Left ventricle myocardium inferior (tissue), 1 donor: ENCODE measurements around the gene FAIM2. TPM values are rescaled to one million over a fixed set of nuclear protein-coding genes. Genes with fewer than 3 reads are reported as not detected.

Source experiments
- DNase-seq: peaks from one replicate; pipeline ENCODE4 v3.0.0-alpha.2; 2020
- H3K27ac ChIP-seq: fragments of 200-600 bp; replicated peaks from 2 replicates; pipeline ENCODE4 v1.8.0; 2021
- H3K27me3 ChIP-seq: fragments of 200-600 bp; 2 replicates; pipeline ENCODE4 v1.8.0; 2021; ENCODE audit warnings: low read depth
- H3K36me3 ChIP-seq: fragments of 200-600 bp; 2 replicates; pipeline ENCODE4 v1.8.0; 2021
- H3K4me1 ChIP-seq: fragments of 200-600 bp; 2 replicates; pipeline ENCODE4 v1.8.0; 2021
- H3K4me3 ChIP-seq: fragments of 200-600 bp; 2 replicates; pipeline ENCODE4 v1.8.0; 2021; ENCODE audit warnings: mild to moderate bottlenecking, moderate library complexity
- H3K9me3 ChIP-seq: fragments of 200-600 bp; replicated peaks from 2 replicates; pipeline ENCODE4 v1.8.0; 2021
- intact Hi-C: fragments of 100-400 bp; cut with micrococcal nuclease; formaldehyde crosslinking; loops from one replicate; pipeline ENCODE4 v1.11.0; 2022
- total RNA-seq: library from RNA; stranded (reverse); fragmentation: NEBNext Ultra II Directional; extraction: Animal tissue kit (Norgen Biotek cat#: 25700); gene quantifications from one replicate; pipeline ENCODE4 v1.2.1, GENCODE V29; 2021
- TF ChIP-seq, protein P1 (sequence below): fragments of 200-600 bp; IDR thresholded peaks from 2 replicates; pipeline ENCODE4 v1.8.0; 2021; ENCODE audit warnings: antibody characterized with exemption, mild to moderate bottlenecking, borderline replicate concordance
- donor health status: DM: no; HTN: yes; CAD: no; lungs with severe emphysema.

FAIM2 gene
- total RNA-seq, 1 donor from 2014 or later, result 7.4 TPM

GRCh38 chr12:49899286-49899843, 4.3 kb downstream of the FAIM2 start:
- intact Hi-C loops, result no loop called here
- no peak overlapping the region for H3K4me3 ChIP-seq
- H3K9me3 ChIP-seq, result no peaks in the 10 kb centered on the region
- H3K4me1 ChIP-seq, result peaks cover 12% of the 10 kb centered on the region
- H3K27me3 ChIP-seq, result peaks cover 75% of the 10 kb centered on the region
- no peaks in the 10 kb centered on the region for H3K36me3 ChIP-seq
- TF ChIP-seq, protein P1, sequence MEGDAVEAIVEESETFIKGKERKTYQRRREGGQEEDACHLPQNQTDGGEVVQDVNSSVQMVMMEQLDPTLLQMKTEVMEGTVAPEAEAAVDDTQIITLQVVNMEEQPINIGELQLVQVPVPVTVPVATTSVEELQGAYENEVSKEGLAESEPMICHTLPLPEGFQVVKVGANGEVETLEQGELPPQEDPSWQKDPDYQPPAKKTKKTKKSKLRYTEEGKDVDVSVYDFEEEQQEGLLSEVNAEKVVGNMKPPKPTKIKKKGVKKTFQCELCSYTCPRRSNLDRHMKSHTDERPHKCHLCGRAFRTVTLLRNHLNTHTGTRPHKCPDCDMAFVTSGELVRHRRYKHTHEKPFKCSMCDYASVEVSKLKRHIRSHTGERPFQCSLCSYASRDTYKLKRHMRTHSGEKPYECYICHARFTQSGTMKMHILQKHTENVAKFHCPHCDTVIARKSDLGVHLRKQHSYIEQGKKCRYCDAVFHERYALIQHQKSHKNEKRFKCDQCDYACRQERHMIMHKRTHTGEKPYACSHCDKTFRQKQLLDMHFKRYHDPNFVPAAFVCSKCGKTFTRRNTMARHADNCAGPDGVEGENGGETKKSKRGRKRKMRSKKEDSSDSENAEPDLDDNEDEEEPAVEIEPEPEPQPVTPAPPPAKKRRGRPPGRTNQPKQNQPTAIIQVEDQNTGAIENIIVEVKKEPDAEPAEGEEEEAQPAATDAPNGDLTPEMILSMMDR, result no peak
- H3K27ac ChIP-seq, result no peak overlapping the region
- no peak for DNase-seq

DNA sequence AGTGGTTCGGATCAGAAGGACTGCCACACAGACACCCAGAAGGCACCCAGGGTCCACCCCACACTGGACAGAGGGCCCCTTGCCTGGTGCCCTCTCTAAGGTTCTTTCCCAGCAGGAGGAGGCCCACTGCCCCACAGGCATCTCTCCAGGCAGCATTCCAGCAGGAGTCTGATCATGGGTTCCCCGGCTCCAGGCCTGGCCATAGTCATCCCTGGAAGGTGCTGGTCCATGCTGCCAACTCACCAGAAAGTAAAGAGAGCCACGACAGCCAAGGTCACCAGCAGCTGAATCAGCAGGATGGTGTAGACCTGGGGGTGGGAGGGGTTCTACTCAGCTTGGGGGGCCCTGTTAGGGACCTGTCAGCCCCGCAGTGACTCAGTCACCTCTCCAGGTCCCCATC, 6.4 kb downstream of the FAIM2 start:
- Histone ChIP-seq H3K9me3 (no peaks in the 10 kb centered on the region), H3K27ac (no peak overlapping the region), H3K4me1 (no peaks in the 10 kb centered on the region), H3K4me3 (no peak overlapping the region), H3K36me3 (no peaks in the 10 kb centered on the region), H3K27me3 (peaks cover 57% of the 10 kb centered on the region)
- TF ChIP-seq, protein P1, result no peak
- intact Hi-C loops, result no loop called here
- DNase-seq, result no peak

GRCh38 chr12:49895773-49896172, 7.9 kb downstream of the FAIM2 start:
- no peaks in the 10 kb centered on the region for H3K9me3 ChIP-seq
- no peak overlapping the region for H3K27ac ChIP-seq
- H3K4me1 ChIP-seq, result no peaks in the 10 kb centered on the region
- H3K36me3 ChIP-seq, result no peaks in the 10 kb centered on the region
- DNase-seq, result no peak
- intact Hi-C loops, result no loop called here
- H3K27me3 ChIP-seq, result peaks cover 52% of the 10 kb centered on the region
- TF ChIP-seq, protein P1, result no peak
- H3K4me3 ChIP-seq, result no peak overlapping the region

DNA sequence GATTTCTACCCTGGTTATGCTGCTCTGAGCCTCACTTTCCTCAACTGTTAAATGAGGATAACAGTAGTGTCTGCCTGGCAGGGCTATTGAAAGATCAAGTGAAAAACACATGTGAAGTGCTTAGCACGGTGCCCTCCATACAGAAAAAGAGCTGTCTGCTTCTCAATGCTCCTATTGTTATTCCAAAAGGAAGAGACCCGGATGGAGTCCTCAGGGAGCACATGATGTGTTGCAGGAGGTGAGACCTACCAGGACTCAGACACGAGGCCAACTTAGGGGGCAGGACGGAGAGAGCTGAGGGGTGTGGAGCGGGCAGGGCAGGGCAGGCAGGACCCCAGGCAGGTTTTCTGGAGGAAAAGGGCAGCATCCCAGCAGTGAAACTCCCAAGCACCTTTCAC, 8.9 kb downstream of the FAIM2 start:
- no peak overlapping the region for H3K27ac ChIP-seq
- H3K36me3 ChIP-seq, result no peaks in the 10 kb centered on the region
- H3K4me1 ChIP-seq, result no peaks in the 10 kb centered on the region
- intact Hi-C loops, result no loop called here
- no peak overlapping the region for H3K4me3 ChIP-seq
- TF ChIP-seq, protein P1, result no peak
- peaks cover 47% of the 10 kb centered on the region for H3K27me3 ChIP-seq
- no peaks in the 10 kb centered on the region for H3K9me3 ChIP-seq
- no peak for DNase-seq

- TF ChIP-seq, protein P1, result no peak
These were observed 9.6 kb downstream of the FAIM2 start for GRCh38 chr12:49893753-49894750.

More at GRCh38 chr12:49893753-49894750, 9.6 kb downstream of the FAIM2 start:
- H3K27me3 ChIP-seq, result peaks cover 40% of the 10 kb centered on the region
- H3K9me3 ChIP-seq, result no peaks in the 10 kb centered on the region
- DNase-seq, result no peak
- H3K27ac ChIP-seq, result no peak overlapping the region
- no peaks in the 10 kb centered on the region for H3K36me3 ChIP-seq
- no peak overlapping the region for H3K4me3 ChIP-seq
- intact Hi-C loops, result no loop called here
- H3K4me1 ChIP-seq, result no peaks in the 10 kb centered on the region
